H9 (cell line): ENCODE data around the gene TRPV5. TPM values are rescaled to one million over a fixed set of nuclear protein-coding genes. Genes with fewer than 3 reads are reported as not detected.
A peak's percentile ranks its signal among the peaks of the same experiment; 100 is the strongest.
"Not testable (repeated sequence)": the region's sequence is repeated elsewhere in the genome, so short reads cannot be mapped to it uniquely, and the experiment has no call there.

Experiments
- DNase-seq: peaks from one replicate; pipeline ENCODE4 v3.0.0-alpha.2; 2017
- H2AFZ ChIP-seq: one replicate; pipeline ENCODE4 v1.6.1; 2013; ENCODE audit warnings: mild to moderate bottlenecking, low read length, control low read depth, moderate library complexity
- H2AK5ac ChIP-seq: 2 replicates; pipeline ENCODE4 v1.6.1; 2013; ENCODE audit warnings: low read length, control low read depth, mixed read lengths; ENCODE audit not compliant: insufficient read length
- H2BK120ac ChIP-seq: one replicate; pipeline ENCODE4 v1.6.1; 2013; ENCODE audit warnings: low read depth, mild to moderate bottlenecking, low read length, control low read depth, inconsistent platforms; ENCODE audit not compliant: poor library complexity, severe bottlenecking
- H2BK12ac ChIP-seq: 2 replicates; pipeline ENCODE4 v1.6.1; 2013; ENCODE audit warnings: low read length, control low read depth, mixed read lengths, low read depth; ENCODE audit not compliant: insufficient read length
- H2BK15ac ChIP-seq: 2 replicates; pipeline ENCODE4 v1.6.1; 2013; ENCODE audit warnings: low read depth, low read length, control low read depth
- H2BK20ac ChIP-seq: one replicate; pipeline ENCODE4 v1.6.1; 2013; ENCODE audit warnings: low read depth, mild to moderate bottlenecking, low read length, control low read depth, inconsistent platforms; ENCODE audit not compliant: poor library complexity, severe bottlenecking
- H2BK5ac ChIP-seq: 2 replicates; pipeline ENCODE4 v1.6.1; 2013; ENCODE audit warnings: low read length, control low read depth, mixed read lengths; ENCODE audit not compliant: insufficient read length
- H3K14ac ChIP-seq: 2 replicates; pipeline ENCODE4 v1.6.1; 2013; ENCODE audit warnings: low read length, control low read depth; ENCODE audit not compliant: insufficient read depth
- H3K18ac ChIP-seq: 2 replicates; pipeline ENCODE4 v1.6.1; 2013; ENCODE audit warnings: low read depth, mild to moderate bottlenecking, mixed read lengths, low read length, control low read depth; ENCODE audit not compliant: insufficient read length
- H3K23ac ChIP-seq: 2 replicates; pipeline ENCODE4 v1.6.1; 2013; ENCODE audit warnings: low read length, control low read depth, mixed read lengths, low read depth; ENCODE audit not compliant: insufficient read length
- H3K23me2 ChIP-seq: 2 replicates; pipeline ENCODE4 v1.6.1; 2013; ENCODE audit warnings: low read depth, mild to moderate bottlenecking, mixed read lengths, low read length, control low read depth; ENCODE audit not compliant: insufficient read length, poor library complexity, severe bottlenecking
- H3K27ac ChIP-seq: 2 replicates; pipeline ENCODE4 v1.5.1; 2013; ENCODE audit warnings: low read length, control low read depth, mixed read lengths, low read depth; ENCODE audit not compliant: insufficient read length
- H3K27me3 ChIP-seq: 2 replicates; pipeline ENCODE4 v1.6.1; 2013; ENCODE audit warnings: low read length, control low read depth, inconsistent platforms; ENCODE audit not compliant: insufficient read depth
- H3K4ac ChIP-seq: 2 replicates; pipeline ENCODE4 v1.6.1; 2013; ENCODE audit warnings: low read depth, mild to moderate bottlenecking, control low read depth, inconsistent platforms, low read length, moderate library complexity
- H3K4me1 ChIP-seq: 2 replicates; pipeline ENCODE4 v1.6.1; 2013; ENCODE audit warnings: low read length, control low read depth, inconsistent platforms; ENCODE audit not compliant: insufficient read depth
- H3K4me2 ChIP-seq: 2 replicates; pipeline ENCODE4 v1.6.1; 2013; ENCODE audit warnings: low read length, control low read depth, mixed read lengths; ENCODE audit not compliant: insufficient read length, insufficient read depth
- H3K56ac ChIP-seq: 2 replicates; pipeline ENCODE4 v1.6.1; 2013; ENCODE audit warnings: low read depth, mild to moderate bottlenecking, mixed read lengths, low read length, control low read depth; ENCODE audit not compliant: insufficient read length
- H3K79me1 ChIP-seq: 2 replicates; pipeline ENCODE4 v1.6.1; 2013; ENCODE audit warnings: low read depth, mild to moderate bottlenecking, moderate library complexity, low read length, control low read depth, inconsistent platforms; ENCODE audit not compliant: insufficient read depth, poor library complexity, severe bottlenecking
- H3K79me2 ChIP-seq: 2 replicates; pipeline ENCODE4 v1.6.1; 2013; ENCODE audit warnings: low read length, control low read depth, inconsistent platforms; ENCODE audit not compliant: insufficient read depth
- H3K9ac ChIP-seq: 2 replicates; pipeline ENCODE4 v1.6.1; 2013; ENCODE audit warnings: low read length, control low read depth, mixed read lengths; ENCODE audit not compliant: insufficient read length; ENCODE audit errors: extremely low read depth
- H3K9me3 ChIP-seq: one replicate; pipeline ENCODE4 v1.6.1; 2013; ENCODE audit warnings: low read depth, low read length, inconsistent platforms; ENCODE audit not compliant: control insufficient read depth
- H3T11ph ChIP-seq: one replicate; pipeline ENCODE4 v1.6.1; 2013; ENCODE audit warnings: mild to moderate bottlenecking, low read length, control low read depth, inconsistent platforms
- H4K20me1 ChIP-seq: one replicate; pipeline ENCODE4 v1.6.1; 2013; ENCODE audit not compliant: control insufficient read depth, insufficient read length, insufficient read depth
- H4K5ac ChIP-seq: 2 replicates; pipeline ENCODE4 v1.6.1; 2013; ENCODE audit warnings: low read depth, mild to moderate bottlenecking, mixed read lengths, low read length, control low read depth; ENCODE audit not compliant: insufficient read length
- H4K8ac ChIP-seq: replicated peaks from 2 replicates; pipeline ENCODE4 v1.6.1; 2013; ENCODE audit warnings: low read length, control low read depth, mixed read lengths, low read depth; ENCODE audit not compliant: insufficient read length
- H4K91ac ChIP-seq: 2 replicates; pipeline ENCODE4 v1.6.1; 2013; ENCODE audit warnings: low read depth, mild to moderate bottlenecking, moderate library complexity, mixed read lengths, low read length, control low read depth; ENCODE audit not compliant: insufficient read length
- H3K27ac Mint-ChIP-seq, 3 experiments: 2 replicates in 2 of 3; 3 replicates in 1 of 3; pipeline ENCODE4 v1.8.0; 2020 to 2021; ENCODE audit warnings: mixed read lengths in 3 of 3, mild to moderate bottlenecking in 1 of 3, moderate library complexity in 1 of 3
- H3K27me3 Mint-ChIP-seq: 2 replicates; pipeline ENCODE4 v1.8.0; 2021; ENCODE audit warnings: low read depth, mild to moderate bottlenecking, moderate library complexity, mixed read lengths
- H3K36me3 Mint-ChIP-seq, 3 experiments: 2 replicates in 2 of 3; 3 replicates in 1 of 3; pipeline ENCODE4 v1.8.0; 2020 to 2021; ENCODE audit warnings: low read depth in 3 of 3, mixed read lengths in 3 of 3; ENCODE audit not compliant: insufficient read depth in 1 of 3
- H3K4me1 Mint-ChIP-seq, 2 experiments: 2 replicates each; pipeline ENCODE4 v1.8.0; 2020; ENCODE audit warnings: mixed read lengths in 2 of 2
- H3K4me3 Mint-ChIP-seq, 2 experiments: 2 replicates in 1 of 2; 3 replicates in 1 of 2; pipeline ENCODE4 v1.8.0; 2020 to 2021; ENCODE audit warnings: mild to moderate bottlenecking in 2 of 2, mixed read lengths in 2 of 2, moderate library complexity in 1 of 2
- H3K9me3 Mint-ChIP-seq, 2 experiments: 2 replicates in 1 of 2; 3 replicates in 1 of 2; pipeline ENCODE4 v1.8.0; 2020; ENCODE audit warnings: mild to moderate bottlenecking in 2 of 2, mixed read lengths in 2 of 2, moderate library complexity in 1 of 2
- WGBS: extraction: QIAGEN DNeasy Blood & Tissue Kit; methylation state at CpG from one replicate; pipeline ENCODE4 v1.1.7; 2013; ENCODE audit warnings: missing lambda C conversion rate, low lambda C conversion rate, mixed read lengths; ENCODE audit not compliant: insufficient read length; ENCODE audit errors: extremely low coverage; 5-methylcytosine and 5-hydroxymethylcytosine counted together
- long read RNA-seq: library from polyadenylated mRNA; unstranded; transcript quantifications from one replicate; pipeline ENCODE4 v2.0.0, GENCODE V29; 2020
- total RNA-seq: library from RNA; stranded (reverse); gene quantifications from 2 replicates; pipeline ENCODE4 v1.2.1, GENCODE V29; 2021
- TF ChIP-seq, protein P1 (sequence below): fragments of 200-600 bp; sonication (generic); conservative IDR thresholded peaks from 3 replicates; pipeline ENCODE4 v1.8.0; 2021; ENCODE audit warnings: antibody characterized with exemption, mild to moderate bottlenecking

TRPV5 gene
- total RNA-seq = not detected in 2 replicates
- long read RNA-seq = 0 reads

DNA sequence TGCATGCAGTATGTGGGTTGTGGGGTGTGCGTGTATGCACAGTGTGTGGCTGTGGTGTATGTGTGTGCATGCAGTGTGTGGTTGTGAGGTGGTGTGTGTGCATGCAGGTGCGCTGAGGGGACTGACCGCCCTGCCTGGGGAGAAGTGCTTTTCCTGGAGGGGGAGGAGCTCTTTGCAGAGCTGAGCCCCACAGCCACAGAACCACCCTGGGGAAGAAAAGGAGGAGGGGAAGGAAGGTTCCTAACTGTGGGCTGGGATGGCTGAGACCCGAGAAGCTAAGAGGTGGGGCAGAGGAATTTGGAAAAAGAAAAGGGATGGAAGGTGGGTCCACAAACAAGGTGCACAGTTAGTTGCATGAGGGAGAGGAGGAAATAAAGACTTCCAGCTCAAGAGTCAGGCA, at the start of gene TRPV5:
TSS of gene TRPV5 (minus strand) at position 123 of the 400 bp plus-strand sequence. CDS start 287 bp downstream, outside the sequence.
- H3K27ac Mint-ChIP-seq = peak within 1 kb of the TSS in 1 of 3 experiments; percentile 36; a peak in 1 of 7 replicates
- TF ChIP-seq, protein P1, sequence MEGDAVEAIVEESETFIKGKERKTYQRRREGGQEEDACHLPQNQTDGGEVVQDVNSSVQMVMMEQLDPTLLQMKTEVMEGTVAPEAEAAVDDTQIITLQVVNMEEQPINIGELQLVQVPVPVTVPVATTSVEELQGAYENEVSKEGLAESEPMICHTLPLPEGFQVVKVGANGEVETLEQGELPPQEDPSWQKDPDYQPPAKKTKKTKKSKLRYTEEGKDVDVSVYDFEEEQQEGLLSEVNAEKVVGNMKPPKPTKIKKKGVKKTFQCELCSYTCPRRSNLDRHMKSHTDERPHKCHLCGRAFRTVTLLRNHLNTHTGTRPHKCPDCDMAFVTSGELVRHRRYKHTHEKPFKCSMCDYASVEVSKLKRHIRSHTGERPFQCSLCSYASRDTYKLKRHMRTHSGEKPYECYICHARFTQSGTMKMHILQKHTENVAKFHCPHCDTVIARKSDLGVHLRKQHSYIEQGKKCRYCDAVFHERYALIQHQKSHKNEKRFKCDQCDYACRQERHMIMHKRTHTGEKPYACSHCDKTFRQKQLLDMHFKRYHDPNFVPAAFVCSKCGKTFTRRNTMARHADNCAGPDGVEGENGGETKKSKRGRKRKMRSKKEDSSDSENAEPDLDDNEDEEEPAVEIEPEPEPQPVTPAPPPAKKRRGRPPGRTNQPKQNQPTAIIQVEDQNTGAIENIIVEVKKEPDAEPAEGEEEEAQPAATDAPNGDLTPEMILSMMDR = no peak
- no peaks in the 10 kb centered on the region for H3K27me3 ChIP-seq
- no peak within 1 kb of the TSS for H3K4ac ChIP-seq
- H3K36me3 Mint-ChIP-seq = no peaks in the 10 kb centered on the region
- H3T11ph ChIP-seq = no peak within 1 kb of the TSS
- H4K20me1 ChIP-seq = no peaks in the 10 kb centered on the region
- H2BK20ac ChIP-seq = no peak within 1 kb of the TSS
- H3K4me3 Mint-ChIP-seq = no peak within 1 kb of the TSS
- no peak within 1 kb of the TSS for H2BK12ac ChIP-seq
- H4K5ac ChIP-seq = no peak within 1 kb of the TSS
- H3K4me1 ChIP-seq = peaks cover 3% of the 10 kb centered on the region; the same call in 1 of the 2 replicates
- no peak within 1 kb of the TSS for H2BK120ac ChIP-seq
- WGBS = no CpG with 5 or more reads among the region's 4 CpGs
- H3K9ac ChIP-seq = no peak within 1 kb of the TSS
- no peak for DNase-seq
- no peak within 1 kb of the TSS for H3K18ac ChIP-seq
- H3K23ac ChIP-seq = no peak within 1 kb of the TSS
- H2AFZ ChIP-seq = no peak within 1 kb of the TSS
- H3K4me1 Mint-ChIP-seq = peaks cover 9 to 11% of the 10 kb centered on the region in 2 experiments
- H3K79me2 ChIP-seq = no peaks in the 10 kb centered on the region
- H3K56ac ChIP-seq = no peak within 1 kb of the TSS
- H3K9me3 Mint-ChIP-seq = peaks cover 0 to 3% of the 10 kb centered on the region in 2 experiments; a peak in 1 of 5 replicates
- H3K27me3 Mint-ChIP-seq = peaks cover 10% of the 10 kb centered on the region
- H2AK5ac ChIP-seq = no peak within 1 kb of the TSS
- no peak within 1 kb of the TSS; the same call in 1 of the 2 replicates for H3K14ac ChIP-seq
- H3K4me2 ChIP-seq = no peak within 1 kb of the TSS
- H4K91ac ChIP-seq = no peak within 1 kb of the TSS
- H3K79me1 ChIP-seq = no peaks in the 10 kb centered on the region
- H2BK15ac ChIP-seq = no peak within 1 kb of the TSS
- H4K8ac ChIP-seq = no peak within 1 kb of the TSS
- H3K9me3 ChIP-seq = no peaks in the 10 kb centered on the region
- H3K27ac ChIP-seq = no peak within 1 kb of the TSS
- H3K23me2 ChIP-seq = no peaks in the 10 kb centered on the region
- no peak within 1 kb of the TSS for H2BK5ac ChIP-seq

DNA sequence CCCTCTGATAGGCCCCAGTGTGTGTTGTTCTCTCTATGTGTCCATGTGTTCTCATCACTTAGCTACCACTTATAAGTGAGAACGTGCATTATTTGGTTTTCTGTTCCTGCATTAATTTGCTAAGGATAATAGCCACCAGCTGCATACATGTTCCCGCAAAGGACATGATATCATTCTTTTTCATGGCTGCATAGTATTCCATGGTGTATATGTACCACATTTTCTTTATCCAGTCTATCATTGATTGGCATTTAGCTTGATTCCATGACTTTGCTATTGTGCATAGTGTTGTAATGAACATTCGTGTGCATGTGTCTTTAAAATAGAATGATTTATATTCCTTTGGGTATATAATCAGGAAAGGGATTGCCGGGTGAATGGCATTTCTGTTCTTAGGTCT, 44.9 kb upstream of the TRPV5 start:
- H3K4me1 ChIP-seq, H4K20me1 ChIP-seq, H3K79me2 ChIP-seq, H4K91ac ChIP-seq, H3K27me3 ChIP-seq, H3K27ac Mint-ChIP-seq, H2BK5ac ChIP-seq, H3K18ac ChIP-seq, H2BK120ac ChIP-seq, H3T11ph ChIP-seq, H3K79me1 ChIP-seq, H2BK20ac ChIP-seq, H3K9ac ChIP-seq, H3K9me3 ChIP-seq, H2BK15ac ChIP-seq, H3K23me2 ChIP-seq, H2AFZ ChIP-seq, H3K14ac ChIP-seq, DNase-seq, H3K27me3 Mint-ChIP-seq, H3K56ac ChIP-seq, H4K8ac ChIP-seq, H3K4me3 Mint-ChIP-seq, H3K4me2 ChIP-seq, H4K5ac ChIP-seq, H3K4me1 Mint-ChIP-seq, H3K4ac ChIP-seq, H3K36me3 Mint-ChIP-seq, H3K23ac ChIP-seq, H2AK5ac ChIP-seq, H2BK12ac ChIP-seq, H3K27ac ChIP-seq: not testable (repeated sequence)
- H3K9me3 Mint-ChIP-seq = peaks cover 10 to 19% of the 10 kb centered on the region in 2 experiments
- WGBS = no CpG with 5 or more reads among the region's 4 CpGs
